Esophagus squamous epithelium (tissue), 4 donors: Measurements from ENCODE around the gene KCNB1.

ENCODE experiments used
- POLR2A ChIP-seq, 4 donors: fragments of 450-650 bp; IDR thresholded peaks; one replicate each; pipeline ENCODE4 v1.6.1; 2017; ENCODE audit warnings: antibody characterized with exemption in 4 of 4, mild to moderate bottlenecking in 4 of 4, moderate library complexity in 3 of 4
- TF ChIP-seq, protein P1 (sequence below), 6 experiments: fragments of 450-650 bp in 4 of 6; fragments of 200-600 bp in 2 of 6; sonication (generic) in 2 of 6; IDR thresholded peaks; one replicate each; pipeline ENCODE4 v1.5.1; 2016 to 2019; ENCODE audit warnings: antibody characterized with exemption in 6 of 6, mild to moderate bottlenecking in 4 of 6, moderate library complexity in 4 of 6

DNA sequence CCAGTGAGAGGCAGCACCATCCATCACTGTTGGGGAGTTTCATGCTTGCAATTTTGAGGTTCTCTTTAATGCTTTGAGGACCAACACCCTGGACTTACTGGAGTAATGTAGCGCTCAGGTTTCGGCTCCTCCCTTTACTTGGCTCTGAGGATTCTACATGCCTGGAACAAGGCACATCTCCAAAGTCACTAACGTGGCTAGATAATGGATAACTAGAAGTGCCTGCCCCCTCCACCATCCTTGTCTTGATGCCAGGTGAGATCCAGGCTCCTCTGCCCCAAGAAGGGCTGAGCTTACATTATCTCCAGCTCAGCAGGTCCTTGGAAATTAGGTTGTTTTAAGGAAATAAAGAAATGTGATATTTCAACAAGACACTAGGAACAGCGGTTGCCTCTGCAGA, 129.1 kb downstream of the KCNB1 start:
- TF ChIP-seq, protein P1, sequence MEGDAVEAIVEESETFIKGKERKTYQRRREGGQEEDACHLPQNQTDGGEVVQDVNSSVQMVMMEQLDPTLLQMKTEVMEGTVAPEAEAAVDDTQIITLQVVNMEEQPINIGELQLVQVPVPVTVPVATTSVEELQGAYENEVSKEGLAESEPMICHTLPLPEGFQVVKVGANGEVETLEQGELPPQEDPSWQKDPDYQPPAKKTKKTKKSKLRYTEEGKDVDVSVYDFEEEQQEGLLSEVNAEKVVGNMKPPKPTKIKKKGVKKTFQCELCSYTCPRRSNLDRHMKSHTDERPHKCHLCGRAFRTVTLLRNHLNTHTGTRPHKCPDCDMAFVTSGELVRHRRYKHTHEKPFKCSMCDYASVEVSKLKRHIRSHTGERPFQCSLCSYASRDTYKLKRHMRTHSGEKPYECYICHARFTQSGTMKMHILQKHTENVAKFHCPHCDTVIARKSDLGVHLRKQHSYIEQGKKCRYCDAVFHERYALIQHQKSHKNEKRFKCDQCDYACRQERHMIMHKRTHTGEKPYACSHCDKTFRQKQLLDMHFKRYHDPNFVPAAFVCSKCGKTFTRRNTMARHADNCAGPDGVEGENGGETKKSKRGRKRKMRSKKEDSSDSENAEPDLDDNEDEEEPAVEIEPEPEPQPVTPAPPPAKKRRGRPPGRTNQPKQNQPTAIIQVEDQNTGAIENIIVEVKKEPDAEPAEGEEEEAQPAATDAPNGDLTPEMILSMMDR (IDR thresholded peaks at IDR 0.05): no peak
- no peak for TF ChIP-seq POLR2A (IDR thresholded peaks at IDR 0.05)
